HFFc6 (cell line): ENCODE measurements around the gene C16orf92. TPM values are rescaled to one million over a fixed set of nuclear protein-coding genes. Genes with fewer than 3 reads are reported as not detected.

ENCODE experiments used
- DNase-seq: peaks from one replicate; pipeline ENCODE4 v3.0.0-alpha.2; 2018
- H3K27ac Mint-ChIP-seq: 2 replicates; pipeline ENCODE4 v1.8.0; 2020; ENCODE audit warnings: mild to moderate bottlenecking, mixed read lengths
- H3K27me3 Mint-ChIP-seq: 2 replicates; pipeline ENCODE4 v1.8.0; 2021; ENCODE audit warnings: mild to moderate bottlenecking, moderate library complexity, mixed read lengths; ENCODE audit not compliant: insufficient read depth
- H3K36me3 Mint-ChIP-seq: 2 replicates; pipeline ENCODE4 v1.8.0; 2021; ENCODE audit warnings: low read depth, mixed read lengths
- H3K4me1 Mint-ChIP-seq: 2 replicates; pipeline ENCODE4 v1.8.0; 2020; ENCODE audit warnings: low read depth, mixed read lengths
- H3K4me3 Mint-ChIP-seq: 2 replicates; pipeline ENCODE4 v1.8.0; 2020; ENCODE audit warnings: mild to moderate bottlenecking, moderate library complexity, mixed read lengths
- H3K9me3 Mint-ChIP-seq: 2 replicates; pipeline ENCODE4 v1.8.0; 2020; ENCODE audit warnings: mild to moderate bottlenecking, mixed read lengths
- CTCF ChIP-seq: fragments of 200-600 bp; sonication (generic); IDR thresholded peaks from 2 replicates; pipeline ENCODE4 v1.5.0; 2021; ENCODE audit warnings: antibody characterized with exemption, mild to moderate bottlenecking
- total RNA-seq, 6 experiments: library from RNA; stranded (reverse); fragmentation: NEBNext Ultra II Directional; extraction: Animal tissue kit (Norgen Biotek cat#: 25700); gene quantifications; 2 replicates in 1 of 6; 3 replicates in 5 of 6; pipeline ENCODE4 v1.2.3, GENCODE V29; 2021

C16orf92 gene
- total RNA-seq, 6 experiments from 2014 or later: not detected

GRCh38 chr16:30060346-30060745 lies 37.3 kb downstream of the C16orf92 start:
- Mint-ChIP-seq H3K9me3 (no peaks in the 10 kb centered on the region), H3K4me3 (no peak overlapping the region), H3K4me1 (peaks cover 20% of the 10 kb centered on the region), H3K27me3 (peaks cover 4% of the 10 kb centered on the region; the same call in 1 of the 2 replicates), H3K27ac (no peak overlapping the region), H3K36me3 (peaks cover 12% of the 10 kb centered on the region)
- no peak for TF ChIP-seq CTCF
- no peak for DNase-seq

GRCh38 chr16:30060836-30061554 lies 38.0 kb downstream of the C16orf92 start:
- no peaks in the 10 kb centered on the region for H3K9me3 Mint-ChIP-seq
- H3K4me3 Mint-ChIP-seq: no peak overlapping the region
- no peak overlapping the region for H3K27ac Mint-ChIP-seq
- H3K4me1 Mint-ChIP-seq: peaks cover 19% of the 10 kb centered on the region
- peaks cover 12% of the 10 kb centered on the region for H3K36me3 Mint-ChIP-seq
- H3K27me3 Mint-ChIP-seq: peaks cover 7% of the 10 kb centered on the region; the same call in 1 of the 2 replicates
- DNase-seq: no peak
- TF ChIP-seq CTCF: no peak

GRCh38 chr16:30063278-30063892 lies 40.4 kb downstream of the C16orf92 start:
- peak overlapping the region; percentile 97 for H3K27ac Mint-ChIP-seq
- peaks cover 11% of the 10 kb centered on the region; the same call in 1 of the 2 replicates for H3K27me3 Mint-ChIP-seq
- peak overlapping the region; percentile 93 for H3K4me3 Mint-ChIP-seq
- H3K4me1 Mint-ChIP-seq: peaks cover 30% of the 10 kb centered on the region
- TF ChIP-seq CTCF: no peak
- H3K36me3 Mint-ChIP-seq: peaks cover 31% of the 10 kb centered on the region
- H3K9me3 Mint-ChIP-seq: no peaks in the 10 kb centered on the region
- no peak for DNase-seq

GRCh38 chr16:30063893-30064728 lies 41.1 kb downstream of the C16orf92 start:
- peak overlapping the region; percentile 93 for H3K4me3 Mint-ChIP-seq
- peak overlapping the region; percentile 97 for H3K27ac Mint-ChIP-seq
- peaks cover 11% of the 10 kb centered on the region; the same call in 1 of the 2 replicates for H3K27me3 Mint-ChIP-seq
- TF ChIP-seq CTCF: peak; percentile 32; the same call in 1 of the 2 replicates
- DNase-seq: no peak
- H3K36me3 Mint-ChIP-seq: peaks cover 31% of the 10 kb centered on the region
- peaks cover 36% of the 10 kb centered on the region for H3K4me1 Mint-ChIP-seq
- H3K9me3 Mint-ChIP-seq: no peaks in the 10 kb centered on the region

- no peak for DNase-seq
- peak overlapping the region; percentile 93 for H3K4me3 Mint-ChIP-seq
- peaks cover 41% of the 10 kb centered on the region for H3K4me1 Mint-ChIP-seq
- no peak for TF ChIP-seq CTCF
- peaks cover 11% of the 10 kb centered on the region; the same call in 1 of the 2 replicates for H3K27me3 Mint-ChIP-seq
- H3K27ac Mint-ChIP-seq: peak overlapping the region; percentile 97
- peaks cover 31% of the 10 kb centered on the region for H3K36me3 Mint-ChIP-seq
- no peaks in the 10 kb centered on the region for H3K9me3 Mint-ChIP-seq
Observed at GRCh38 chr16:30064729-30065101, 41.7 kb downstream of the C16orf92 start.
